HepG2 (cell line): ENCODE data around the gene PCIF1. TPM values are rescaled to one million over a fixed set of nuclear protein-coding genes. Genes with fewer than 3 reads are reported as not detected.

Experiments
- HCFC1 ChIP-seq: fragments of 150-350 bp; IDR thresholded peaks from 2 replicates; pipeline ENCODE4 v1.6.1; 2014; ENCODE audit warnings: low read depth, low read length
- HNF4G ChIP-seq, 2 experiments: sonication (generic) in 1 of 2; formaldehyde crosslinking in 1 of 2; IDR thresholded peaks; 2 replicates each; pipeline versions ENCODE4 v1.4.0 to v1.6.1; 2011 to 2020; ENCODE audit warnings: borderline replicate concordance in 2 of 2, low read depth in 2 of 2, mild to moderate bottlenecking in 2 of 2, low read length in 1 of 2, missing genetic modification reagents in 1 of 2, moderate library complexity in 1 of 2
- HNRNPLL ChIP-seq: fragments of 200-400 bp; formaldehyde crosslinking; IDR thresholded peaks from 2 replicates; pipeline ENCODE4 v1.6.1; 2017; ENCODE audit warnings: mild to moderate bottlenecking, low read depth, low read length; ENCODE audit not compliant: poor library complexity, severe bottlenecking
- MBD4 ChIP-seq: IDR thresholded peaks from 2 replicates; pipeline ENCODE4 v1.6.1; 2012; ENCODE audit warnings: low read length, inconsistent platforms, borderline replicate concordance
- MEIS1 ChIP-seq: sonication (generic); formaldehyde crosslinking; IDR thresholded peaks from 2 replicates; pipeline ENCODE4 v1.9.0; 2021; ENCODE audit warnings: mild to moderate bottlenecking, missing genetic modification reagents, moderate library complexity, borderline replicate concordance
- NAIF1 ChIP-seq: sonication (generic); formaldehyde crosslinking; IDR thresholded peaks from 2 replicates; pipeline ENCODE4 v1.5.0; 2020; ENCODE audit warnings: mild to moderate bottlenecking, missing genetic modification reagents, borderline replicate concordance
- SMAD9 ChIP-seq: sonication (generic); formaldehyde crosslinking; IDR thresholded peaks from 2 replicates; pipeline ENCODE4 v1.5.1; 2020; ENCODE audit warnings: mild to moderate bottlenecking, missing genetic modification reagents
- SMARCC2 ChIP-seq: fragments of 450-650 bp; IDR thresholded peaks from 2 replicates; pipeline ENCODE4 v1.6.1; 2017; ENCODE audit warnings: antibody characterized with exemption, mild to moderate bottlenecking
- SNAPC2 ChIP-seq: sonication (generic); formaldehyde crosslinking; IDR thresholded peaks from 2 replicates; pipeline ENCODE4 v1.8.1; 2022; ENCODE audit warnings: mild to moderate bottlenecking, missing genetic modification reagents
- SNRNP70 ChIP-seq: fragments of 200-400 bp; formaldehyde crosslinking; IDR thresholded peaks from 2 replicates; pipeline ENCODE4 v1.6.1; 2017; ENCODE audit warnings: mild to moderate bottlenecking, low read depth, low read length, moderate library complexity
- ZBTB1 ChIP-seq: sonication (generic); formaldehyde crosslinking; IDR thresholded peaks from 2 replicates; pipeline ENCODE4 v1.4.0; 2020; ENCODE audit warnings: missing genetic modification reagents, borderline replicate concordance
- ZBTB7B ChIP-seq: sonication (generic); formaldehyde crosslinking; IDR thresholded peaks from 2 replicates; pipeline ENCODE4 v1.4.0; 2020; ENCODE audit warnings: missing genetic modification reagents
- ZFP37 ChIP-seq: sonication (generic); formaldehyde crosslinking; IDR thresholded peaks from 2 replicates; pipeline ENCODE4 v1.4.0; 2020; ENCODE audit warnings: missing genetic modification reagents, borderline replicate concordance
- ZMYM2 ChIP-seq: sonication (generic); formaldehyde crosslinking; IDR thresholded peaks from 2 replicates; pipeline ENCODE4 v1.8.0; 2022; ENCODE audit warnings: mild to moderate bottlenecking, missing genetic modification reagents
- ZNF232 ChIP-seq: sonication (generic); formaldehyde crosslinking; IDR thresholded peaks from 2 replicates; pipeline ENCODE4 v1.4.0; 2020; ENCODE audit warnings: missing genetic modification reagents, borderline replicate concordance
- ZZZ3 ChIP-seq: sonication (generic); formaldehyde crosslinking; IDR thresholded peaks from 2 replicates; pipeline ENCODE4 v1.4.0; 2020; ENCODE audit warnings: missing genetic modification reagents, mild to moderate bottlenecking, borderline replicate concordance
- polyA plus RNA-seq, 8 experiments: library from polyadenylated mRNA; depleted of rRNA in 3 of 8; stranded (reverse) in 7 of 8; unstranded in 1 of 8; fragments of >200 nt; fragmentation: Illumina TruSeq in 4 of 8; extraction: Trizol in 4 of 8; gene quantifications; 2 replicates each; pipeline versions ENCODE4 v1.2.1 to v1.2.3, GENCODE V29; 2011 to 2016; ENCODE audit warnings: low read depth in 4 of 8, missing spikeins in 1 of 8, mixed read lengths in 1 of 8; ENCODE audit not compliant: insufficient read depth in 1 of 8
- total RNA-seq, 5 experiments: library from RNA; depleted of rRNA; stranded (reverse); fragments of >200 nt; fragmentation: Illumina TruSeq; extraction: Trizol; gene quantifications; 2 replicates each; pipeline ENCODE4 v1.2.3, GENCODE V29; 2016; ENCODE audit warnings: low read depth in 1 of 5
- TF ChIP-seq, protein P1 (sequence below): sonication (generic); formaldehyde crosslinking; IDR thresholded peaks from 2 replicates; pipeline ENCODE4 v1.4.0; 2020; ENCODE audit warnings: low read depth, missing genetic modification reagents
- TF ChIP-seq, protein P2 (sequence below): sonication (generic); formaldehyde crosslinking; IDR thresholded peaks from 2 replicates; pipeline ENCODE4 v1.4.0; 2020; ENCODE audit warnings: missing genetic modification reagents

PCIF1 gene
- total and polyA plus RNA-seq, 2 of the 13 experiments (the other 11 are each of a cell fraction or from before 2014, with no cell fraction given), result 20.9 to 24.4 TPM

DNA sequence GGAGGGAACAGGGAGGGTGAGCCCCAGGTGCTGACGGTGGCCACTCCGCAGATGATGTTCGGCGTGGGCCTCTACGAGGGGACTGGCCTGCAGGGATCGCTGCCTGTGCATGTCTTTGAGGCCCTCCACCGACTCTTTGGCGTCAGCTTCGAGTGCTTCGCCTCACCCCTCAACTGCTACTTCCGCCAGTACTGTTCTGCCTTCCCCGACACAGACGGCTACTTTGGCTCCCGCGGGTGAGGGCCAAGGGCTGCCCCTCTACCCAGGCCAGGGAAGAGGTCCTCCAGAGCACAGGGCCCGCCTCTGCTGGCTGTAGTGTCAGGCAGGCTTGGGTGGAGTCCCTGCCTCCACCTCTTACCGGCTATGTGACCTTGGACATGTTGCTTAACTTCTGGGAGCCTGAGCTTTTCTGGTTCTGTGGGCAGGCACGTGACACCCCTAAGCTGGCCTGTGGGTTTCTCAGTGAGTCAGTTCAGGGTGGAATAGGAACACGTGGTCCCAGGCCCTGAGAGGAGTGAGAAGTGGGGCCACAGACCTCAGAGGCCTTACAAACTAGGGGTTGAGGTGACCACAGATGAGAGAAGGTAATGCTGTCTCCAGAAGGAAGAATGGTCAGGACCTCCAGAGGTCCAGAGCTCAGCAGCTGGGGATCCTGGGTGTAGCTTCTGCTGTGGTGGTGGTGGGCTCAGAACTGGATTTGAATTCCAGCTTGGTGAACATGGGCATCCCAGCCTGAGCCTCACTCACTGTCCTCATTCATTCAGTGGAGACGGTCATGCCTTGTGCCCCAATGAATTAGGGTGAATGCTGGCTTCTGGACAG, 11.9 kb downstream of the PCIF1 start (continued):
- TF ChIP-seq, protein P1, sequence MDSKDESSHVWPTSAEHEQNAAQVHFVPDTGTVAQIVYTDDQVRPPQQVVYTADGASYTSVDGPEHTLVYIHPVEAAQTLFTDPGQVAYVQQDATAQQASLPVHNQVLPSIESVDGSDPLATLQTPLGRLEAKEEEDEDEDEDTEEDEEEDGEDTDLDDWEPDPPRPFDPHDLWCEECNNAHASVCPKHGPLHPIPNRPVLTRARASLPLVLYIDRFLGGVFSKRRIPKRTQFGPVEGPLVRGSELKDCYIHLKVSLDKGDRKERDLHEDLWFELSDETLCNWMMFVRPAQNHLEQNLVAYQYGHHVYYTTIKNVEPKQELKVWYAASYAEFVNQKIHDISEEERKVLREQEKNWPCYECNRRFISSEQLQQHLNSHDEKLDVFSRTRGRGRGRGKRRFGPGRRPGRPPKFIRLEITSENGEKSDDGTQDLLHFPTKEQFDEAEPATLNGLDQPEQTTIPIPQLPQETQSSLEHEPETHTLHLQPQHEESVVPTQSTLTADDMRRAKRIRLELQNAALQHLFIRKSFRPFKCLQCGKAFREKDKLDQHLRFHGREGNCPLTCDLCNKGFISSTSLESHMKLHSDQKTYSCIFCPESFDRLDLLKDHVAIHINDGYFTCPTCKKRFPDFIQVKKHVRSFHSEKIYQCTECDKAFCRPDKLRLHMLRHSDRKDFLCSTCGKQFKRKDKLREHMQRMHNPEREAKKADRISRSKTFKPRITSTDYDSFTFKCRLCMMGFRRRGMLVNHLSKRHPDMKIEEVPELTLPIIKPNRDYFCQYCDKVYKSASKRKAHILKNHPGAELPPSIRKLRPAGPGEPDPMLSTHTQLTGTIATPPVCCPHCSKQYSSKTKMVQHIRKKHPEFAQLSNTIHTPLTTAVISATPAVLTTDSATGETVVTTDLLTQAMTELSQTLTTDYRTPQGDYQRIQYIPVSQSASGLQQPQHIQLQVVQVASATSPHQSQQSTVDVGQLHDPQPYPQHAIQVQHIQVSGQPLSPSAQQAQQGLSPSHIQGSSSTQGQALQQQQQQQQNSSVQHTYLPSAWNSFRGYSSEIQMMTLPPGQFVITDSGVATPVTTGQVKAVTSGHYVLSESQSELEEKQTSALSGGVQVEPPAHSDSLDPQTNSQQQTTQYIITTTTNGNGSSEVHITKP (CRISPR knock-in tag), result peak; percentile 90
- TF ChIP-seq ZBTB7B (peak; percentile 62; the same call in 1 of the 2 replicates), MEIS1 (CRISPR knock-in tag) (peak; percentile 94), ZFP37 (CRISPR knock-in tag) (peak; percentile 96; the same call in 1 of the 2 replicates), HNRNPLL (no peak), ZNF232 (CRISPR knock-in tag) (peak; percentile 98; the same call in 1 of the 2 replicates), SNRNP70 (no peak), ZBTB1 (CRISPR knock-in tag) (no peak), SNAPC2 (peak; percentile 84), ZMYM2 (CRISPR knock-in tag) (peak; percentile 48; the same call in 1 of the 2 replicates), HNF4G (IDR thresholded peaks at IDR 0.05; ENCODE audit: borderline replicate concordance, low read depth, low read length) (peak; percentile 22; the same call in 1 of the 2 replicates), HNF4G (CRISPR knock-in tag; IDR thresholded peaks at IDR 0.05; ENCODE audit: borderline replicate concordance, low read depth) (0 out of 2 replicates have a peak, but pooled peaks have one; percentile 27), ZZZ3 (no peak; the same call in 1 of the 2 replicates), SMARCC2 (no peak), HCFC1 (no peak), NAIF1 (CRISPR knock-in tag) (no peak), MBD4 (no peak), SMAD9 (CRISPR knock-in tag) (0 out of 2 replicates have a peak, but pooled peaks have one; percentile 52)
- TF ChIP-seq, protein P2, sequence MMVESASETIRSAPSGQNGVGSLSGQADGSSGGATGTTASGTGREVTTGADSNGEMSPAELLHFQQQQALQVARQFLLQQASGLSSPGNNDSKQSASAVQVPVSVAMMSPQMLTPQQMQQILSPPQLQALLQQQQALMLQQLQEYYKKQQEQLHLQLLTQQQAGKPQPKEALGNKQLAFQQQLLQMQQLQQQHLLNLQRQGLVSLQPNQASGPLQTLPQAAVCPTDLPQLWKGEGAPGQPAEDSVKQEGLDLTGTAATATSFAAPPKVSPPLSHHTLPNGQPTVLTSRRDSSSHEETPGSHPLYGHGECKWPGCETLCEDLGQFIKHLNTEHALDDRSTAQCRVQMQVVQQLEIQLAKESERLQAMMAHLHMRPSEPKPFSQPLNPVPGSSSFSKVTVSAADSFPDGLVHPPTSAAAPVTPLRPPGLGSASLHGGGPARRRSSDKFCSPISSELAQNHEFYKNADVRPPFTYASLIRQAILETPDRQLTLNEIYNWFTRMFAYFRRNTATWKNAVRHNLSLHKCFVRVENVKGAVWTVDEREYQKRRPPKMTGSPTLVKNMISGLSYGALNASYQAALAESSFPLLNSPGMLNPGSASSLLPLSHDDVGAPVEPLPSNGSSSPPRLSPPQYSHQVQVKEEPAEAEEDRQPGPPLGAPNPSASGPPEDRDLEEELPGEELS (CRISPR knock-in tag), result peak; percentile 84
